H1 (cell line): ENCODE data around the gene CFAP107. TPM values are rescaled to one million over a fixed set of nuclear protein-coding genes. Genes with fewer than 3 reads are reported as not detected.

Source experiments
- BCL11A ChIP-seq, 2 experiments: IDR thresholded peaks; one replicate each; pipeline ENCODE4 v1.6.1; 2011; ENCODE audit warnings: low read depth in 2 of 2, low read length in 2 of 2, mild to moderate bottlenecking in 2 of 2
- RAD21 ChIP-seq, 2 experiments: IDR thresholded peaks in 1 of 2; conservative IDR thresholded peaks in 1 of 2; 2 replicates each; pipeline ENCODE4 v1.6.1; 2011; ENCODE audit warnings: low read depth in 2 of 2, low read length in 2 of 2, improper control_type of control experiment in 1 of 2, inconsistent platforms in 1 of 2, mild to moderate bottlenecking in 1 of 2, moderate library complexity in 1 of 2
- polyA plus RNA-seq, 7 experiments: library from polyadenylated mRNA; depleted of rRNA in 3 of 7; stranded (reverse) in 5 of 7; unstranded in 2 of 7; fragments of >200 nt in 5 of 7; fragments of 200-250 nt in 2 of 7; gene quantifications; 1 replicate in 5 of 7; 2 replicates in 1 of 7; 4 replicates in 1 of 7; pipeline versions ENCODE4 v1.2.1 to v1.2.3, GENCODE V29; 2011 to 2013; ENCODE audit warnings: missing spikeins in 2 of 7, mixed read lengths in 2 of 7
- total RNA-seq: library from RNA; stranded (reverse); fragmentation: NEBNext Ultra II Directional; extraction: Animal tissue kit (Norgen Biotek cat#: 25700); gene quantifications from 2 replicates; pipeline ENCODE4 v1.2.1, GENCODE V29; 2021
- TF ChIP-seq, protein P1 (sequence below): fragments of 300-600 bp; sonication (generic); IDR thresholded peaks from 2 replicates; pipeline ENCODE4 v1.7.1; 2012; ENCODE audit warnings: low read length, moderate library complexity, mild to moderate bottlenecking, inconsistent platforms; ENCODE audit not compliant: insufficient replicate concordance

CFAP107 gene
- total and polyA plus RNA-seq, 2 of the 8 experiments (the other 6 are each of a cell fraction or from before 2014, with no cell fraction given) = 0.23 TPM; not detected in 1

- TF ChIP-seq RAD21 (IDR thresholded peaks at IDR 0.05 in 1 of 2, conservative IDR thresholded peaks at IDR 0.05 in 1 of 2; ENCODE audit: low read depth in 2 of 2, low read length in 2 of 2) (no peak), BCL11A (IDR thresholded peaks at IDR 0.05; ENCODE audit: low read depth in 2 of 2, low read length in 2 of 2) (no peak)
- TF ChIP-seq, protein P1, sequence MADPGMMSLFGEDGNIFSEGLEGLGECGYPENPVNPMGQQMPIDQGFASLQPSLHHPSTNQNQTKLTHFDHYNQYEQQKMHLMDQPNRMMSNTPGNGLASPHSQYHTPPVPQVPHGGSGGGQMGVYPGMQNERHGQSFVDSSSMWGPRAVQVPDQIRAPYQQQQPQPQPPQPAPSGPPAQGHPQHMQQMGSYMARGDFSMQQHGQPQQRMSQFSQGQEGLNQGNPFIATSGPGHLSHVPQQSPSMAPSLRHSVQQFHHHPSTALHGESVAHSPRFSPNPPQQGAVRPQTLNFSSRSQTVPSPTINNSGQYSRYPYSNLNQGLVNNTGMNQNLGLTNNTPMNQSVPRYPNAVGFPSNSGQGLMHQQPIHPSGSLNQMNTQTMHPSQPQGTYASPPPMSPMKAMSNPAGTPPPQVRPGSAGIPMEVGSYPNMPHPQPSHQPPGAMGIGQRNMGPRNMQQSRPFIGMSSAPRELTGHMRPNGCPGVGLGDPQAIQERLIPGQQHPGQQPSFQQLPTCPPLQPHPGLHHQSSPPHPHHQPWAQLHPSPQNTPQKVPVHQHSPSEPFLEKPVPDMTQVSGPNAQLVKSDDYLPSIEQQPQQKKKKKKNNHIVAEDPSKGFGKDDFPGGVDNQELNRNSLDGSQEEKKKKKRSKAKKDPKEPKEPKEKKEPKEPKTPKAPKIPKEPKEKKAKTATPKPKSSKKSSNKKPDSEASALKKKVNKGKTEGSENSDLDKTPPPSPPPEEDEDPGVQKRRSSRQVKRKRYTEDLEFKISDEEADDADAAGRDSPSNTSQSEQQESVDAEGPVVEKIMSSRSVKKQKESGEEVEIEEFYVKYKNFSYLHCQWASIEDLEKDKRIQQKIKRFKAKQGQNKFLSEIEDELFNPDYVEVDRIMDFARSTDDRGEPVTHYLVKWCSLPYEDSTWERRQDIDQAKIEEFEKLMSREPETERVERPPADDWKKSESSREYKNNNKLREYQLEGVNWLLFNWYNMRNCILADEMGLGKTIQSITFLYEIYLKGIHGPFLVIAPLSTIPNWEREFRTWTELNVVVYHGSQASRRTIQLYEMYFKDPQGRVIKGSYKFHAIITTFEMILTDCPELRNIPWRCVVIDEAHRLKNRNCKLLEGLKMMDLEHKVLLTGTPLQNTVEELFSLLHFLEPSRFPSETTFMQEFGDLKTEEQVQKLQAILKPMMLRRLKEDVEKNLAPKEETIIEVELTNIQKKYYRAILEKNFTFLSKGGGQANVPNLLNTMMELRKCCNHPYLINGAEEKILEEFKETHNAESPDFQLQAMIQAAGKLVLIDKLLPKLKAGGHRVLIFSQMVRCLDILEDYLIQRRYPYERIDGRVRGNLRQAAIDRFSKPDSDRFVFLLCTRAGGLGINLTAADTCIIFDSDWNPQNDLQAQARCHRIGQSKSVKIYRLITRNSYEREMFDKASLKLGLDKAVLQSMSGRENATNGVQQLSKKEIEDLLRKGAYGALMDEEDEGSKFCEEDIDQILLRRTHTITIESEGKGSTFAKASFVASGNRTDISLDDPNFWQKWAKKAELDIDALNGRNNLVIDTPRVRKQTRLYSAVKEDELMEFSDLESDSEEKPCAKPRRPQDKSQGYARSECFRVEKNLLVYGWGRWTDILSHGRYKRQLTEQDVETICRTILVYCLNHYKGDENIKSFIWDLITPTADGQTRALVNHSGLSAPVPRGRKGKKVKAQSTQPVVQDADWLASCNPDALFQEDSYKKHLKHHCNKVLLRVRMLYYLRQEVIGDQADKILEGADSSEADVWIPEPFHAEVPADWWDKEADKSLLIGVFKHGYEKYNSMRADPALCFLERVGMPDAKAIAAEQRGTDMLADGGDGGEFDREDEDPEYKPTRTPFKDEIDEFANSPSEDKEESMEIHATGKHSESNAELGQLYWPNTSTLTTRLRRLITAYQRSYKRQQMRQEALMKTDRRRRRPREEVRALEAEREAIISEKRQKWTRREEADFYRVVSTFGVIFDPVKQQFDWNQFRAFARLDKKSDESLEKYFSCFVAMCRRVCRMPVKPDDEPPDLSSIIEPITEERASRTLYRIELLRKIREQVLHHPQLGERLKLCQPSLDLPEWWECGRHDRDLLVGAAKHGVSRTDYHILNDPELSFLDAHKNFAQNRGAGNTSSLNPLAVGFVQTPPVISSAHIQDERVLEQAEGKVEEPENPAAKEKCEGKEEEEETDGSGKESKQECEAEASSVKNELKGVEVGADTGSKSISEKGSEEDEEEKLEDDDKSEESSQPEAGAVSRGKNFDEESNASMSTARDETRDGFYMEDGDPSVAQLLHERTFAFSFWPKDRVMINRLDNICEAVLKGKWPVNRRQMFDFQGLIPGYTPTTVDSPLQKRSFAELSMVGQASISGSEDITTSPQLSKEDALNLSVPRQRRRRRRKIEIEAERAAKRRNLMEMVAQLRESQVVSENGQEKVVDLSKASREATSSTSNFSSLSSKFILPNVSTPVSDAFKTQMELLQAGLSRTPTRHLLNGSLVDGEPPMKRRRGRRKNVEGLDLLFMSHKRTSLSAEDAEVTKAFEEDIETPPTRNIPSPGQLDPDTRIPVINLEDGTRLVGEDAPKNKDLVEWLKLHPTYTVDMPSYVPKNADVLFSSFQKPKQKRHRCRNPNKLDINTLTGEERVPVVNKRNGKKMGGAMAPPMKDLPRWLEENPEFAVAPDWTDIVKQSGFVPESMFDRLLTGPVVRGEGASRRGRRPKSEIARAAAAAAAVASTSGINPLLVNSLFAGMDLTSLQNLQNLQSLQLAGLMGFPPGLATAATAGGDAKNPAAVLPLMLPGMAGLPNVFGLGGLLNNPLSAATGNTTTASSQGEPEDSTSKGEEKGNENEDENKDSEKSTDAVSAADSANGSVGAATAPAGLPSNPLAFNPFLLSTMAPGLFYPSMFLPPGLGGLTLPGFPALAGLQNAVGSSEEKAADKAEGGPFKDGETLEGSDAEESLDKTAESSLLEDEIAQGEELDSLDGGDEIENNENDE = no peak
These were observed 63.9 kb downstream of the CFAP107 start (continued) for GRCh38 chr1:12809933-12810332.
